Transverse colon (tissue), 4 donors: ENCODE measurements around the gene SLC31A2. TPM values are rescaled to one million over a fixed set of nuclear protein-coding genes. Genes with fewer than 3 reads are reported as not detected.

Experiments used
- DNase-seq: peaks from one replicate; pipeline ENCODE4 v3.0.0-alpha.2; 2019
- H3K27ac ChIP-seq, 4 donors: fragments of 200-600 bp; sonication (generic); 2 replicates each; pipeline ENCODE4 v1.5.1; 2016 to 2018; ENCODE audit warnings: inconsistent platforms in 4 of 4
- H3K27me3 ChIP-seq: fragments of 200-600 bp; sonication (generic); 2 replicates; pipeline ENCODE4 v1.5.1; 2017; ENCODE audit warnings: inconsistent platforms
- H3K36me3 ChIP-seq, 4 donors: fragments of 200-600 bp; sonication (generic); 2 replicates each; pipeline ENCODE4 v1.5.1; 2017 to 2019; ENCODE audit warnings: inconsistent platforms in 4 of 4
- H3K4me1 ChIP-seq, 4 donors: fragments of 200-600 bp; sonication (generic); 2 replicates each; pipeline ENCODE4 v1.5.1; 2017 to 2020; ENCODE audit warnings: inconsistent platforms in 4 of 4
- H3K4me3 ChIP-seq, 4 donors: fragments of 200-600 bp; sonication (generic); 1 replicate in 1 of 4; 2 replicates in 3 of 4; pipeline versions ENCODE4 v1.5.1 to v1.6.1; 2017 to 2019; ENCODE audit warnings: inconsistent platforms in 4 of 4
- H3K9me3 ChIP-seq, 2 donors: fragments of 200-600 bp; sonication (generic); 2 replicates each; pipeline ENCODE4 v1.5.1; 2017 to 2019; ENCODE audit warnings: inconsistent platforms in 2 of 2
- EP300 ChIP-seq: sonication (generic); formaldehyde crosslinking; IDR thresholded peaks from one replicate; pipeline ENCODE4 v1.6.1; 2017; ENCODE audit warnings: antibody characterized with exemption, low read depth
- POLR2A ChIP-seq: fragments of 450-650 bp; IDR thresholded peaks from one replicate; pipeline ENCODE4 v1.6.1; 2016; ENCODE audit warnings: antibody characterized with exemption, mild to moderate bottlenecking, moderate library complexity
- POLR2AphosphoS5 ChIP-seq, 3 donors: sonication (generic); formaldehyde crosslinking; IDR thresholded peaks; one replicate each; pipeline ENCODE4 v1.6.1; 2016; ENCODE audit warnings: antibody characterized with exemption in 3 of 3
- WGBS, 2 donors: methylation state at CpG; one replicate each; pipeline ENCODE4 v1.1.5; 2018; ENCODE audit warnings: low coverage in 1 of 2; 5-methylcytosine and 5-hydroxymethylcytosine counted together
- in situ Hi-C, 4 donors: fragments of 200-750 bp; cut with MboI; loops; one replicate each; pipeline versions ENCODE4 v1.15.0 to v1.15.1; 2017; ENCODE audit warnings: low sequenced_read_pairs in 3 of 4, low pct_ligation_motif_present in 1 of 4, low pct_unique_long_range_greater_than_20kb in 1 of 4
- intact Hi-C: fragments of 100-400 bp; cut with DNase I; formaldehyde crosslinking; loops from one replicate; pipeline ENCODE4 v1.15.1; 2023; ENCODE audit warnings: low total_unique reads
- total RNA-seq, 4 donors: library from RNA; depleted of rRNA; stranded (reverse); fragments of >200 nt; gene quantifications; one replicate each; pipeline ENCODE4 v1.1.0, GENCODE V29; 2016
- TF ChIP-seq, protein P1 (sequence below), 5 experiments: fragments of 200-600 bp in 3 of 5; fragments of 450-650 bp in 2 of 5; sonication (generic) in 3 of 5; IDR thresholded peaks; 1 replicate in 2 of 5; 2 replicates in 3 of 5; pipeline ENCODE4 v1.5.1; 2016 to 2017; ENCODE audit warnings: antibody characterized with exemption in 5 of 5, inconsistent platforms in 3 of 5, mild to moderate bottlenecking in 2 of 5, moderate library complexity in 1 of 5

SLC31A2 gene
- total RNA-seq, 4 donors from 2014 or later, result 4.4 to 81.6 (median 40.3) TPM

DNA sequence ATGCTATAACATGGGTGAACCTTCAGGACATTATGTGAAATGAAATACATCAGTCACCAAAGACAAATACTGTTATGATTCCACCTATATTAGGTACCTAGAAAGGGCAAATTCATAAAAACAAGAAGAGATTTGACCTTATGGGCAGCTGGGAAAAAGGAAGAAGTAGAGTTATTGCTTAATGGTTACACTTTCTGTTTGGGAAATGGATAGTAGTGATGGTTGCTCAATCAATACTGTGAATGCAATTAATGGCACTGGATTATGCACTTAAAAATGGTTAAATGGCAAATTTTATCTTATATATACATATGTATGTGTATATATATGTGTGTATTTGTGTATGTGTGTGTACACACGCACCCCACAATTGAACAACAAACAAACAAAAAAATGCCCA lies 55.1 kb downstream of the SLC31A2 start:
- intact Hi-C loops, result no loop called here
- Histone ChIP-seq H3K36me3 (peaks cover 0 to 62% (median 14%) of the 10 kb centered on the region in 4 donors), H3K27ac (no peak overlapping the region), H3K27me3 (no peaks in the 10 kb centered on the region), H3K4me1 (no peaks in the 10 kb centered on the region), H3K4me3 (no peak overlapping the region), H3K9me3 (no peaks in the 10 kb centered on the region)
- TF ChIP-seq, protein P1, sequence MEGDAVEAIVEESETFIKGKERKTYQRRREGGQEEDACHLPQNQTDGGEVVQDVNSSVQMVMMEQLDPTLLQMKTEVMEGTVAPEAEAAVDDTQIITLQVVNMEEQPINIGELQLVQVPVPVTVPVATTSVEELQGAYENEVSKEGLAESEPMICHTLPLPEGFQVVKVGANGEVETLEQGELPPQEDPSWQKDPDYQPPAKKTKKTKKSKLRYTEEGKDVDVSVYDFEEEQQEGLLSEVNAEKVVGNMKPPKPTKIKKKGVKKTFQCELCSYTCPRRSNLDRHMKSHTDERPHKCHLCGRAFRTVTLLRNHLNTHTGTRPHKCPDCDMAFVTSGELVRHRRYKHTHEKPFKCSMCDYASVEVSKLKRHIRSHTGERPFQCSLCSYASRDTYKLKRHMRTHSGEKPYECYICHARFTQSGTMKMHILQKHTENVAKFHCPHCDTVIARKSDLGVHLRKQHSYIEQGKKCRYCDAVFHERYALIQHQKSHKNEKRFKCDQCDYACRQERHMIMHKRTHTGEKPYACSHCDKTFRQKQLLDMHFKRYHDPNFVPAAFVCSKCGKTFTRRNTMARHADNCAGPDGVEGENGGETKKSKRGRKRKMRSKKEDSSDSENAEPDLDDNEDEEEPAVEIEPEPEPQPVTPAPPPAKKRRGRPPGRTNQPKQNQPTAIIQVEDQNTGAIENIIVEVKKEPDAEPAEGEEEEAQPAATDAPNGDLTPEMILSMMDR (IDR thresholded peaks at IDR 0.05), result no peak
- TF ChIP-seq POLR2A (no peak), EP300 (no peak), POLR2AphosphoS5 (IDR thresholded peaks at IDR 0.05) (no peak)
- in situ Hi-C loops, result no loop called here
- no peak for DNase-seq
- WGBS, 2 donors, result 97 to 100% methylated on average over 1 of the region's 1 CpG

- Histone ChIP-seq H3K4me1 (no peaks in the 10 kb centered on the region), H3K27ac (no peak overlapping the region), H3K9me3 (no peaks in the 10 kb centered on the region), H3K36me3 (peaks cover 0 to 29% (median 5%) of the 10 kb centered on the region in 4 donors), H3K4me3 (no peak overlapping the region), H3K27me3 (no peaks in the 10 kb centered on the region)
- TF ChIP-seq POLR2AphosphoS5 (IDR thresholded peaks at IDR 0.05) (no peak), EP300 (no peak), POLR2A (no peak)
- TF ChIP-seq, protein P1 (IDR thresholded peaks at IDR 0.05), result no peak
- 90 to 92% methylated on average over 9 to 10 of the region's 10 CpGs for WGBS, 2 donors
- in situ Hi-C loops, result no loop called here
- no peak for DNase-seq
- intact Hi-C loops, result no loop called here
Measured at GRCh38 chr9:113210815-113211214, 60.0 kb downstream of the SLC31A2 start.

Other genes starting within 250 kb of the SLC31A2 start
- gene ZNF883, start 138.8 kb upstream of the SLC31A2 start, total RNA-seq, result 1 to 10 TPM in 1 of 4 donors, under 1 TPM in 2, not detected in 1; 0.27 to 3.0 (median 0.64) TPM
- gene ZFP37, start 94.3 kb upstream of the SLC31A2 start, total RNA-seq, result 1 to 10 TPM in 1 of 4 donors, under 1 TPM in 2, not detected in 1; 0.68 to 1.7 (median 0.80) TPM
- gene FKBP15, start 70.3 kb downstream of the SLC31A2 start, total RNA-seq, result 10 to 100 TPM; 21.4 to 33.8 (median 23.3) TPM
- gene SLC31A1, start 70.5 kb downstream of the SLC31A2 start, total RNA-seq, result 10 to 100 TPM in 2 of 4 donors, 1 to 10 TPM in 2; 5.8 to 36.2 (median 15.4) TPM
- gene CDC26, start 124.6 kb downstream of the SLC31A2 start, total RNA-seq, result 10 to 100 TPM; 15.7 to 43.8 (median 30.8) TPM
- 10 to 100 TPM in 2 of 4 donors, 1 to 10 TPM in 2; 5.0 to 13.7 (median 9.6) TPM for gene PRPF4, start 124.7 kb downstream of the SLC31A2 start, total RNA-seq
- gene RNF183, start 152.4 kb downstream of the SLC31A2 start, total RNA-seq, result under 1 TPM in 2 of 4 donors, not detected in 2; 0.14 to 0.95 TPM
- gene WDR31, start 189.3 kb downstream of the SLC31A2 start, total RNA-seq, result 1 to 10 TPM in 3 of 4 donors, under 1 TPM in 1; 0.60 to 3.0 (median 1.6) TPM
- gene BSPRY, start 198.5 kb downstream of the SLC31A2 start, total RNA-seq, result 10 to 100 TPM in 3 of 4 donors, 1 to 10 TPM in 1; 9.0 to 36.8 (median 26.8) TPM
- 100 to 1,000 TPM; 156 to 269 (median 237) TPM for gene HDHD3, start 226.0 kb downstream of the SLC31A2 start, total RNA-seq